Muscle layer of duodenum (tissue), 2 donors: Measurements from ENCODE around the gene AKAP13.

Experiments used
- H3K27ac ChIP-seq: one replicate; pipeline ENCODE4 v1.7.0; 2013; ENCODE audit warnings: mild to moderate bottlenecking, low read length
- H3K27me3 ChIP-seq: one replicate; pipeline ENCODE4 v1.7.0; 2013; ENCODE audit warnings: low read depth, mild to moderate bottlenecking, control low read depth, low read length
- H3K36me3 ChIP-seq, 2 donors: one replicate each; pipeline ENCODE4 v1.7.0; 2013; ENCODE audit warnings: low read length in 2 of 2, control low read depth in 1 of 2, mild to moderate bottlenecking in 1 of 2; ENCODE audit not compliant: insufficient read depth in 2 of 2, control insufficient read depth in 1 of 2
- H3K4me1 ChIP-seq, 2 donors: one replicate each; pipeline ENCODE4 v1.7.0; 2013; ENCODE audit warnings: low read length in 2 of 2, mild to moderate bottlenecking in 2 of 2, control low read depth in 1 of 2, moderate library complexity in 1 of 2; ENCODE audit not compliant: insufficient read depth in 2 of 2, control insufficient read depth in 1 of 2
- H3K4me3 ChIP-seq, 2 donors: one replicate each; pipeline ENCODE4 v1.7.0; 2013; ENCODE audit warnings: low read length in 2 of 2, low read depth in 1 of 2, mild to moderate bottlenecking in 1 of 2
- H3K9me3 ChIP-seq, 2 donors: one replicate each; pipeline ENCODE4 v1.7.0; 2013; ENCODE audit warnings: low read length in 2 of 2, control low read depth in 1 of 2, mild to moderate bottlenecking in 1 of 2; ENCODE audit not compliant: control insufficient read depth in 1 of 2
- donor health status: healthy.

AKAP13 gene

DNA sequence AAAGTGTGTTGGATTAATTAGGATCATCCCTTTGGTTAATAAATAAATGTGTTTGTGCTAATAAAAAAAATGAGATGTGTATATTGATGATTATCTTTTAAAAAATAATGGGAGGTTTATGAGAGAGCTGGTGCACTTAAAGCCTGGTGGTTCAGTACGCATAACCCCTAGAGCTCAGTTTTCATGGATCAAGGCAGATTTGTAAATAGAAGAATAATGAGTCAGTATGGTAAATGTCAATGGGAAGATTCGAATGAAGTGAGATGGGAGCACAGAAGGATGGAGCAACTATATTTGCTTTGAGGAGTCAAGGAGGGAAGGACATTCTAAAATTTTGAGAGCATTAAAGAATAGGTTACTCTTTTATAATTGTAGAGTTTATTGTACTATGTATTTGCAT lies 35.4 kb downstream of the AKAP13 start:
- Histone ChIP-seq H3K4me1 (peaks cover 8 to 10% of the 10 kb centered on the region in 2 donors), H3K27ac (no peak overlapping the region), H3K36me3 (no peaks in the 10 kb centered on the region), H3K27me3 (no peaks in the 10 kb centered on the region), H3K4me3 (no peak overlapping the region), H3K9me3 (no peaks in the 10 kb centered on the region)

DNA sequence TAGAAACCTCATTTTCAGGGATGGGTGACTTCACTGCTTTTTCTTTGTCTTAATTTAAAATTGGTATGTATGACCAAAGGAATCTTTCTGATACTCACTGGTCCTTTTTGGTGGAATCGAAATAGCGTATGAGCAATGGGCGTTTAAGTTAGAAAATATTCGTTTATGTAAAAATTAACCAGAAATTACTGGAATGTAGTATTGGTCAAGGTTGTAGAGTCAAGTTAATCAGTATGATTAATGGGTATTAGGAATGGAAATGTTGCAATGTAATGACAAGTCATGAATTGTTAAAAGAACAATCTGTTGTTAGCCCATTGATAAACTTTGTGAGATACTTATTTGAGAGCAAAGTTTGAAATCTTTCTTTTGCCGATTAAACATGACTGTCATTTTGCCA lies 36.9 kb downstream of the AKAP13 start:
- Histone ChIP-seq H3K4me1 (peaks cover 8 to 16% of the 10 kb centered on the region in 2 donors), H3K27ac (no peak overlapping the region), H3K4me3 (no peak overlapping the region), H3K36me3 (no peaks in the 10 kb centered on the region), H3K9me3 (no peaks in the 10 kb centered on the region), H3K27me3 (no peaks in the 10 kb centered on the region)

DNA sequence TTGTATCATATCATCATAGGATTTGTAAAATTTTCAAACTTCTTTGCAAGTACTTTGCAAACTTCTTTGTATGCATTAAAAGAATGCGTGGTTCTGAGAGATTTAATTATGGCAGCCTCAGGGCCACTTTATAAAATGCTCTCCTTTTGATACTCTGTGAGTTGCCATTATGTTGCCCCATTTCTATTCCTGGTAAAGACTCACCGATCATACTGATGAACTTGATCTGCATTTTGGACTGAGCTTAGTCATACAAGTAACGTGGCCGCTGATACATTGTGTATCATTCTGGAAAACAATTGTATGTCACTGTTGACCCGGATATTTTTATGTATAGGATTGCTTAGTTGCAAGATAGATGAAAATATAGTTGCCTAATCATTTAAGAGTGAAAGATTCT lies 38.8 kb downstream of the AKAP13 start:
- Histone ChIP-seq H3K4me3 (no peak overlapping the region), H3K36me3 (no peaks in the 10 kb centered on the region), H3K4me1 (peaks cover 0 to 11% of the 10 kb centered on the region in 2 donors), H3K9me3 (no peaks in the 10 kb centered on the region), H3K27ac (no peak overlapping the region), H3K27me3 (no peaks in the 10 kb centered on the region)

DNA sequence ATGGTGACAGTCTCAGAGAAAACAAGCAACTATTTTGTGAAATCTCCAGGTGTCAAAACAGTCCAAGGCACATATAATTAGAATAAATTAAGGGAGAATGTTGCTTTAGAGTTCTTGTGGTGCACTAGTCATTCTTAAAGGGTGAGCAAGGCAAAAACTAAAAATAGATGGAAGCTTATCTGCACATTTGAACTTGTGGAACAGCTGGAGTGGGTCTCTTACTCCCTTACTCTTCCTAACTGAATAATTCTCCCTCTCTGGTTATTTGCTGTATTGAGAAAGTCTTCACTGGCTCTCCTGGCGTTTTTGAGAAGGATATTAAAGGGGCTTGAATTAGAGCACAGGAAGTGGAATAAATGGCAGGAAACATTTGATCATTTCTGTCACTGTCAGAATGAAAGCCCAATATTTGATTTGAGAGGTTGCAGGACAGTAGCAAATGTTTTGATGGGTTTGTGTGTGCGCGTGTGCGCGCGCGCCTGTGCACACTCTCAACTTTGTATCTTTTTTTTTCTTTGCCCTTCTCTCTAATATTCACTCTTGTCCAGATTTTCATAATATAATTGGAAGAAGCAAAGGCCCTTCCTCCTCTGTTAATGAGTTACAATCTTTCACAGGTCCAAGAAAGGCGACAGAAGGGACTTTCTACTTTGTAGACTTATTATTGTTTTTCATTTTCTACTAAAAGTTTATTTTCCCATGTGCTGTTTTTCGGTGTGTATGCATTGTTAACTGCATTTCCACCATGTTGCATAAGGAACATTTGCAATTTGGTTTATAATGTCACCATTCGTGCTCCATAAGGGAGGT lies 40.9 kb downstream of the AKAP13 start:
- no peak overlapping the region for H3K4me3 ChIP-seq
- H3K27ac ChIP-seq, result no peak overlapping the region
- no peaks in the 10 kb centered on the region for H3K9me3 ChIP-seq
- no peaks in the 10 kb centered on the region for H3K27me3 ChIP-seq
- H3K36me3 ChIP-seq, result no peaks in the 10 kb centered on the region
- H3K4me1 ChIP-seq, result peaks cover 0 to 6% of the 10 kb centered on the region in 2 donors

DNA sequence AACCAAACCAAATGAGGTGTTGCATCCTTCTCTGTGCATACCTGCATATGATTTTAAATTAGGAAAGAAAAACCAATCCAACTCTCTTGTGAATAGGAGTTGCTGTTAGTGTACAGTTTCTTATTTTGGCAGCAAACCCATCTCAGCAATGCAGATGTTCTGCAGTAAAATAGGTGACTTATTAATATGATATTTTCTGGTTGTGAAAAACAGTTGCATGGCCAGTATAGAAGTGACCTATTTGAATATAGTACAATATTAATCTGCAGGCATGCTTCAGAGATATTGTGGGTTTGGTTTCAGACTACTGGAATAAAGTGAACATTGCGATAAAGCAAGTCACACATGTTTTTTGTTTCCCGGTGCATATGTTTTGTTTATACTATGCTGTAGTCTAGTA lies 42.2 kb downstream of the AKAP13 start:
- H3K36me3 ChIP-seq, result no peaks in the 10 kb centered on the region
- no peaks in the 10 kb centered on the region for H3K27me3 ChIP-seq
- H3K27ac ChIP-seq, result no peak overlapping the region
- H3K4me3 ChIP-seq, result no peak overlapping the region
- no peaks in the 10 kb centered on the region for H3K9me3 ChIP-seq
- peaks cover 0 to 6% of the 10 kb centered on the region in 2 donors for H3K4me1 ChIP-seq

DNA sequence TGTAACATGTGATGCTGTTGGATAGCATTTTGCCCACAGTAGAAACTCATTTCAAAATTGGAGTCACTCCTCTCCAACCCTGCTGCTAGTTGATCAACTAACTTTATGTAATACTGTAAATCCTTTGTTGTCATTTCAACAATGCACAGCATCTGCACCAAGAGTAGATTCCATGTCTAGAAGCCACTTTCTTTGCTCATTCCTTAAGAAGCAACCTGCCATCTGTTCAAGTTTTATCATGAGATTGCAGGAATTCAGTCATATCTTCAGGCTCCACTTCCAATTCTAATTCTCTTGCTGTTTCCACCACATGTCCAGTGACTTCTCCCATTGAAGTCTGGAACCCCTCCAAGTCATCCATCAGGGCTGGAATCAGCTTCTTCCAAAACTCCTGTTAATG lies 42.9 kb downstream of the AKAP13 start:
- Histone ChIP-seq H3K36me3 (no peaks in the 10 kb centered on the region), H3K4me3 (no peak overlapping the region), H3K9me3 (no peaks in the 10 kb centered on the region), H3K27me3 (no peaks in the 10 kb centered on the region), H3K4me1 (peaks cover 0 to 6% of the 10 kb centered on the region in 2 donors), H3K27ac (no peak overlapping the region)

DNA sequence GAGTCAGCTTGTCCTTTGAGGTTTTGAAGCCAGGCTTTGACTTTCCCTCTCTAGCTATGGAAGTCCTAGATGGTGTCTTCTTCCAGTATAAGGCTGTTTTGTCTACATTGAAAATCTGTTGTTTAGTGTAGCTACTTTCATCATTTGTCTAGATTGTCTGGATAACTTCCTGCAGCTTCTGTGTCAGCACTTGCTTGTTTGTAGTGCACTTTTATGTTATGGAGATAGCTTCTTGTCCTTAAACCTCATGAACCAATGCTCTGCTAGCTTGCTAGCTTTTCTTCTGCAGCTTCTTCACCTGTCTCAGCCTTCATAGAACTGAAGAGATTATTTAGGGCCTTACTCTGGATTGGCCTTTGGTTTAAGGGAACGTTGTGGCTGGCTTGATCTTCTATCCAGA lies 43.8 kb downstream of the AKAP13 start:
- no peak overlapping the region for H3K27ac ChIP-seq
- peaks cover 0 to 6% of the 10 kb centered on the region in 2 donors for H3K4me1 ChIP-seq
- H3K27me3 ChIP-seq, result no peaks in the 10 kb centered on the region
- no peaks in the 10 kb centered on the region for H3K36me3 ChIP-seq
- H3K4me3 ChIP-seq, result no peak overlapping the region
- H3K9me3 ChIP-seq, result no peaks in the 10 kb centered on the region

DNA sequence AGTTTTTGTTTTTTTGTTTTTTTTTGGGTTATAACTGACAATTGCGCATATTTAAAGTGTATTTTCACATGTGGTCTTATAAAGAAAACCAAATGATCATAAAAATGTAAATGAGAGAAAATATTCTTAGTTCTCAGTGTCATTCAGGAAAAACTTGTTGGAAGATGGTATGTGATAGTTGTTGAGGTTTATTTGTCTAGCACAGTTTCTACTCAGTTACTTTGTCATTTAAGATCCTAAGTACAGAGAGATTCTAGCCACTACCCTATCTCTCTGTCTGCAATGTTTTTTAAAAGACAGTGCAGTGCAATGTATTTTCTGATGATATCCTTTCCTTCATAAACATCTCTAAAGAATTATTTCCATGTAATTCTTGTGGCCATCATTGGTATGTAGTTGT lies 46.1 kb downstream of the AKAP13 start:
- Histone ChIP-seq H3K27me3 (no peaks in the 10 kb centered on the region), H3K36me3 (no peaks in the 10 kb centered on the region), H3K9me3 (no peaks in the 10 kb centered on the region), H3K4me3 (no peak overlapping the region), H3K4me1 (peaks cover 4 to 6% of the 10 kb centered on the region in 2 donors), H3K27ac (no peak overlapping the region)

DNA sequence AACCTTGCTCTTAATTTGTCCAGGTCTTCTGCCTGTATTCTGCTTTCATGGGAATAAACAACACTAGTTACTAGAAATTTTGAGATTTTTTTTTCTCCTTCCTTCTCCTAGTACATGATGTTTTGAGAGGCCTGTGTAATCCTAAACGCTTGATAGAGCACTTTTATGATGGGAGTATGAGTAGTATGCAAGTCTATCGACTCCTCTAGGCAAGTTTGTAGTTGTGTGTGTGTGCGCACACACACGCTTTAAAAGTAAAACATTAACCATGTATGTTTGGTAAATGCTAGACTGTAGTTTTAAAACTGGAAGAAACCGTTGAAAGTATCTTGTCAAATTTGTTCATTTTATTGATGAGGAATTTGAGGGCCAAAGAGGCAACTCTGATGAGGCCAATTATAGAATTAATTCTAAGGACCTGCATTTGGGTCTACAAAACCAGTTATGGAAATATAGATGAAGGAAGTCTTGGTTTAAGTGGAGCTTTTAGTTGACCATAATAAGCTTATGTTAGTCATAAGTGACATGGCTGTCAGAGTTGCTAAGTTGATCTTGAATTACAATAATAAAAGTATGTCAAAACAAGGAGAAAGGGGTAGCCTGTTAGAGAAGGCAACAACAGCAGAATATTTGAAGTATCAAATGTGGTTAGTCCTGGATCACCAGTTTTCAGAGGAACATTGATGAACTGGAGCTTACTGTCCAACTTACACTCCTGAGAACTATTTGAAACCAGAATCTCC lies 47.1 kb downstream of the AKAP13 start:
- Histone ChIP-seq H3K27me3 (no peaks in the 10 kb centered on the region), H3K27ac (no peak overlapping the region), H3K4me3 (no peak overlapping the region), H3K36me3 (no peaks in the 10 kb centered on the region), H3K4me1 (peaks cover 0 to 4% of the 10 kb centered on the region in 2 donors), H3K9me3 (no peaks in the 10 kb centered on the region)

DNA sequence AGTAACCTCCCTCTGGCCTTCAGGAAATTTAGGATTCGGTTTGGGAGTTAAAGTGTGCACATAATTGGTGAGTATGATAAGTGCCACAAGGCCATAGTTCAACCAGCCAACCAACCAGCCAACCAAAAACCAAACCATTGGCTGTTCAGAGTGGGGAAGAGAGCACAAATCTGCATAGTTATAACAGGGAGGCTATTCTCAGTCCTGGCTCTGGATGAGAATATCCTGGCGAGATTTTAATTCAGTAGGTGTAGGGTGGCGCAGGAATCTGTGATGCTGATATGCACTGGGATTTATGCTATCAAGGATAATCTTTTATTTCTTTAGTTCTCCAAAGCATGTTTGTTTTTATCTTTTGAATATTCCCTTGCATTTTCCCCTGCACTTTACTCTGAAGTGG lies 49.1 kb downstream of the AKAP13 start:
- Histone ChIP-seq H3K27ac (no peak overlapping the region), H3K4me1 (peaks cover 0 to 4% of the 10 kb centered on the region in 2 donors), H3K4me3 (no peak overlapping the region), H3K9me3 (no peaks in the 10 kb centered on the region), H3K27me3 (no peaks in the 10 kb centered on the region), H3K36me3 (no peaks in the 10 kb centered on the region)

DNA sequence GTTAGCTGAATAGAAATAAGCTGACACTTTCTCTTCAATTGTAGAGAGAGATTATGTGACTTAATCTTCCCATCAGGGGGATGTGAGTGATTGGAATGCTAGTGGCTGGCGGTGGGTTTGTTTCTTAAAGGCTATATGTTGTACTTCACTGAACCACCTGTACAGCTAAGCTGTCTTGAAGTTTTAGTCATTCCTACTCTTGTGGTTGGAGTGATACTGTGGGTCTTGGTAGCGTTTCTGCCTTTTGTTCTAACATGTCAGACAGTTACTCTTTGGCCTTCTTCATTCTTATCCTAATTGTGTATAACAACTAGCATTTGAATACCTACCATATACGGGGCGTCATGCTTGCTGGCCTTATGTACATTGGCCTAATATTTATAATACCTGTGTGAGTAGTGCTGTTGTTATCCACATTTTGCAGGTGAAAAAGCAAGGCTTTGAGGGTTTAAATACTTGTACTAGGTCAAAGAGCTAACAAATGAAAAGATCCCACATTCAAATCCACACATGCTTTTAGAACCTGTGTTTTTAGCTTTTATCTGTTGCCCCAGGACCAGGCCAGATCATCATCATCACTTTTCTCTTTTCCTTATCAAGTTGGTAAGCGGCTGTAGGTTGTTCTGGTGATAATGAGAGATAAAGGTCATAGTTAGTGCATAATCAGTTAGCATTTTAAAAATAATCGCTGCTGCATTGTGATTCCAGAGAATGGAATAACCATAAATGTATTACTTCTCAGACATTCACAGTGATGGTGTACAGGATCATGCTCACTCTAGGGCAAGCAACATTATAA lies 50.2 kb downstream of the AKAP13 start:
- Histone ChIP-seq H3K27me3 (no peaks in the 10 kb centered on the region), H3K9me3 (no peaks in the 10 kb centered on the region), H3K4me1 (peaks cover 0 to 4% of the 10 kb centered on the region in 2 donors), H3K27ac (no peak overlapping the region), H3K4me3 (no peak overlapping the region), H3K36me3 (no peaks in the 10 kb centered on the region)
